ENCODE data around the gene CDCA4. TPM values are rescaled to one million over a fixed set of nuclear protein-coding genes. Genes with fewer than 3 reads are reported as not detected.

The CDCA4 gene
- total and polyA plus RNA-seq, 5 donors from 2014 or later, result 12.8 to 16.7 (median 15.3) TPM

GRCh38 chr14:104981699-104982541, 39.0 kb downstream of the CDCA4 start:
- peaks cover 0 to 15% (median 4%) of the 10 kb centered on the region in 4 donors for H3K4me1 Mint-ChIP-seq
- H3K36me3 Mint-ChIP-seq, result no peaks in the 10 kb centered on the region
- H3K4me3 Mint-ChIP-seq, result peak overlapping the region in 1 of 4 donors; percentile 27
- Histone ChIP-seq H3K27ac (ENCODE audit: insufficient read depth, low read length, poor library complexity, severe bottlenecking) (no peak overlapping the region), H3K27me3 (ENCODE audit: control insufficient read depth, insufficient read depth, low read length) (no peaks in the 10 kb centered on the region), H3K36me3 (ENCODE audit: control insufficient read depth, insufficient read depth, low read length) (no peaks in the 10 kb centered on the region), H3K9me3 (ENCODE audit: control insufficient read depth in 2 of 2, low read length in 2 of 2) (no peaks in the 10 kb centered on the region), H3K4me1 (ENCODE audit: control insufficient read depth, insufficient read depth, low read length, poor library complexity, severe bottlenecking) (peaks cover 18% of the 10 kb centered on the region), H3K4me3 (ENCODE audit: low read depth, low read length) (no peak overlapping the region)
- no peak for ATAC-seq (ENCODE audit: low read depth in 2 of 2)
- no peak overlapping the region for H3K27ac Mint-ChIP-seq
- no peak for DNase-seq
- H3K27me3 Mint-ChIP-seq, result peaks cover 27% of the 10 kb centered on the region
- peaks cover 0 to 5% (median 0%) of the 10 kb centered on the region in 7 donors for H3K9me3 Mint-ChIP-seq

- ATAC-seq (ENCODE audit: low read depth in 2 of 2) (no peak), DNase-seq (no peak)
- H3K27ac Mint-ChIP-seq, result peak overlapping the region in 1 of 3 donors; percentile 38
Observed at GRCh38 chr14:104980611-104981531, 40.0 kb downstream of the CDCA4 start.

GRCh38 chr14:104979758-104980610, 40.9 kb downstream of the CDCA4 start:
- peaks cover 15% of the 10 kb centered on the region for H3K4me1 ChIP-seq (ENCODE audit: control insufficient read depth, insufficient read depth, low read length, poor library complexity, severe bottlenecking)
- no peaks in the 10 kb centered on the region for H3K27me3 ChIP-seq (ENCODE audit: control insufficient read depth, insufficient read depth, low read length)
- Mint-ChIP-seq H3K9me3 (peaks cover 0 to 5% (median 0%) of the 10 kb centered on the region in 7 donors), H3K27me3 (peaks cover 34% of the 10 kb centered on the region), H3K4me3 (peak overlapping the region; percentile 10 to 76 (median 16)), H3K36me3 (no peaks in the 10 kb centered on the region), H3K4me1 (peaks cover 0 to 17% (median 8%) of the 10 kb centered on the region in 4 donors), H3K27ac (no peak overlapping the region)
- no peak overlapping the region for H3K27ac ChIP-seq (ENCODE audit: insufficient read depth, low read length, poor library complexity, severe bottlenecking)
- ATAC-seq (ENCODE audit: low read depth in 2 of 2) (no peak), DNase-seq (no peak)
- H3K4me3 ChIP-seq (ENCODE audit: low read depth, low read length), result no peak overlapping the region
- no peaks in the 10 kb centered on the region for H3K9me3 ChIP-seq (ENCODE audit: control insufficient read depth in 2 of 2, low read length in 2 of 2)
- H3K36me3 ChIP-seq (ENCODE audit: control insufficient read depth, insufficient read depth, low read length), result no peaks in the 10 kb centered on the region

More at GRCh38 chr14:104980611-104981531, 40.0 kb downstream of the CDCA4 start:
- Histone ChIP-seq H3K36me3 (ENCODE audit: control insufficient read depth, insufficient read depth, low read length) (no peaks in the 10 kb centered on the region), H3K27me3 (ENCODE audit: control insufficient read depth, insufficient read depth, low read length) (no peaks in the 10 kb centered on the region), H3K27ac (ENCODE audit: insufficient read depth, low read length, poor library complexity, severe bottlenecking) (no peak overlapping the region), H3K4me3 (ENCODE audit: low read depth, low read length) (no peak overlapping the region), H3K4me1 (ENCODE audit: control insufficient read depth, insufficient read depth, low read length, poor library complexity, severe bottlenecking) (peaks cover 14% of the 10 kb centered on the region), H3K9me3 (ENCODE audit: control insufficient read depth in 2 of 2, low read length in 2 of 2) (no peaks in the 10 kb centered on the region)
- H3K9me3 Mint-ChIP-seq, result peaks cover 0 to 5% (median 0%) of the 10 kb centered on the region in 7 donors
- no peaks in the 10 kb centered on the region for H3K36me3 Mint-ChIP-seq
- peak overlapping the region in 2 of 4 donors; percentile 36 to 76 for H3K4me3 Mint-ChIP-seq
- H3K4me1 Mint-ChIP-seq, result peaks cover 0 to 14% (median 8%) of the 10 kb centered on the region in 4 donors
- peaks cover 34% of the 10 kb centered on the region for H3K27me3 Mint-ChIP-seq

- H3K27ac Mint-ChIP-seq, result peak overlapping the region in 1 of 3 donors; percentile 3
- H3K27ac ChIP-seq (ENCODE audit: insufficient read depth, low read length, poor library complexity, severe bottlenecking), result no peak overlapping the region
- ATAC-seq (ENCODE audit: low read depth in 2 of 2), result no peak
Observed at GRCh38 chr14:104978746-104979691, 41.9 kb downstream of the CDCA4 start.

GRCh38 chr14:104977681-104978653, 42.9 kb downstream of the CDCA4 start, which contains the start of gene AHNAK2:
Gene AHNAK2, minus strand, starts transcription at chr14:104978374. Its CDS starts 137 bp downstream, at chr14:104978237.
- peaks cover 0 to 12% (median 7%) of the 10 kb centered on the region in 4 donors for H3K4me1 Mint-ChIP-seq
- H3K36me3 Mint-ChIP-seq, result no peaks in the 10 kb centered on the region
- Histone ChIP-seq H3K36me3 (ENCODE audit: control insufficient read depth, insufficient read depth, low read length) (no peaks in the 10 kb centered on the region), H3K4me3 (ENCODE audit: low read depth, low read length) (no peak within 1 kb of the TSS), H3K9me3 (ENCODE audit: control insufficient read depth in 2 of 2, low read length in 2 of 2) (no peaks in the 10 kb centered on the region), H3K27me3 (ENCODE audit: control insufficient read depth, insufficient read depth, low read length) (no peaks in the 10 kb centered on the region), H3K27ac (ENCODE audit: insufficient read depth, low read length, poor library complexity, severe bottlenecking) (no peak within 1 kb of the TSS), H3K4me1 (ENCODE audit: control insufficient read depth, insufficient read depth, low read length, poor library complexity, severe bottlenecking) (peaks cover 15% of the 10 kb centered on the region)
- peak within 1 kb of the TSS; percentile 75 to 78 (median 76) for H3K4me3 Mint-ChIP-seq
- ATAC-seq (ENCODE audit: low read depth in 2 of 2) (peak in 1 of 2 donors; percentile 29), DNase-seq (peak; percentile 29 to 43 (median 38))
- peaks cover 0 to 4% (median 0%) of the 10 kb centered on the region in 7 donors for H3K9me3 Mint-ChIP-seq
- no peak within 1 kb of the TSS for H3K27ac Mint-ChIP-seq
- peaks cover 34% of the 10 kb centered on the region for H3K27me3 Mint-ChIP-seq

More at GRCh38 chr14:104978746-104979691, 41.9 kb downstream of the CDCA4 start:
- Mint-ChIP-seq H3K4me3 (peak overlapping the region; percentile 10 to 76 (median 63)), H3K27me3 (peaks cover 40% of the 10 kb centered on the region), H3K36me3 (no peaks in the 10 kb centered on the region), H3K4me1 (peaks cover 0 to 14% (median 7%) of the 10 kb centered on the region in 4 donors), H3K9me3 (peaks cover 0 to 4% (median 0%) of the 10 kb centered on the region in 7 donors)
- Histone ChIP-seq H3K4me1 (ENCODE audit: control insufficient read depth, insufficient read depth, low read length, poor library complexity, severe bottlenecking) (peaks cover 15% of the 10 kb centered on the region), H3K9me3 (ENCODE audit: control insufficient read depth in 2 of 2, low read length in 2 of 2) (no peaks in the 10 kb centered on the region), H3K27me3 (ENCODE audit: control insufficient read depth, insufficient read depth, low read length) (no peaks in the 10 kb centered on the region), H3K4me3 (ENCODE audit: low read depth, low read length) (no peak overlapping the region), H3K36me3 (ENCODE audit: control insufficient read depth, insufficient read depth, low read length) (no peaks in the 10 kb centered on the region)
- DNase-seq, result no peak
